ENCODE measurements around the gene SCAPER.

SCAPER gene

GRCh38 chr15:76637166-76637565 is 268.0 kb downstream of the SCAPER start:
- no peak overlapping the region for H3K4me3 ChIP-seq (replicated peaks; ENCODE audit: low read depth, low read length)
- DNase-seq (ENCODE audit: low read depth) = no peak
- no peak for TF ChIP-seq CTCF (IDR thresholded peaks at IDR 0.05; ENCODE audit: low read length, missing control alignments)

- TF ChIP-seq CTCF (IDR thresholded peaks at IDR 0.05; ENCODE audit: low read length, missing control alignments) = no peak
- H3K4me3 ChIP-seq (replicated peaks; ENCODE audit: low read depth, low read length) = no peak overlapping the region
- DNase-seq (ENCODE audit: low read depth) = peak; percentile 4
These were observed 269.1 kb downstream of the SCAPER start for GRCh38 chr15:76636059-76636458.

- no peak for DNase-seq (ENCODE audit: low read depth)
- H3K4me3 ChIP-seq (replicated peaks; ENCODE audit: low read depth, low read length) = no peak overlapping the region
- TF ChIP-seq CTCF (IDR thresholded peaks at IDR 0.05; ENCODE audit: low read length, missing control alignments) = no peak
These were observed 278.5 kb downstream of the SCAPER start for GRCh38 chr15:76626611-76627010.

GRCh38 chr15:76625267-76625666 is 279.9 kb downstream of the SCAPER start:
- no peak for DNase-seq (ENCODE audit: low read depth)
- TF ChIP-seq CTCF (IDR thresholded peaks at IDR 0.05; ENCODE audit: low read length, missing control alignments) = no peak
- no peak overlapping the region for H3K4me3 ChIP-seq (replicated peaks; ENCODE audit: low read depth, low read length)

GRCh38 chr15:76614725-76615124 is 290.4 kb downstream of the SCAPER start:
- no peak for DNase-seq (ENCODE audit: low read depth)
- no peak for TF ChIP-seq CTCF (IDR thresholded peaks at IDR 0.05; ENCODE audit: low read length, missing control alignments)
- H3K4me3 ChIP-seq (replicated peaks; ENCODE audit: low read depth, low read length) = no peak overlapping the region

- no peak for TF ChIP-seq CTCF (IDR thresholded peaks at IDR 0.05; ENCODE audit: low read length, missing control alignments)
These were observed 316.1 kb downstream of the SCAPER start for GRCh38 chr15:76588811-76589747.

GRCh38 chr15:76585576-76585897 is 319.6 kb downstream of the SCAPER start:
- no peak for TF ChIP-seq CTCF (IDR thresholded peaks at IDR 0.05; ENCODE audit: low read length, missing control alignments)
- no peak for DNase-seq (ENCODE audit: low read depth)
- H3K4me3 ChIP-seq (replicated peaks; ENCODE audit: low read depth, low read length) = no peak overlapping the region

More at GRCh38 chr15:76588811-76589747, 316.1 kb downstream of the SCAPER start:
- no peak for DNase-seq (ENCODE audit: low read depth)
- no peak overlapping the region for H3K4me3 ChIP-seq (replicated peaks; ENCODE audit: low read depth, low read length)

All from fibroblast of pulmonary artery (primary cell).